NOMO-1 (cell line): ENCODE measurements around the gene C7orf25.
"Not testable (repeated sequence)": the region's sequence is repeated elsewhere in the genome, so short reads cannot be mapped to it uniquely, and the experiment has no call there.

Experiments used
- DNase-seq, 2 experiments: peaks; one replicate each; lab custom pipeline; 2025; ENCODE audit not compliant: unreplicated experiment in 2 of 2; lab: John Stamatoyannopoulos, UW

Gene C7orf25

GRCh38 chr7:42930889-42931288, 19.0 kb upstream of the C7orf25 start:
- no peak for DNase-seq

GRCh38 chr7:42929449-42929848, 17.6 kb upstream of the C7orf25 start:
- no peak for DNase-seq

GRCh38 chr7:42928754-42929153, 16.9 kb upstream of the C7orf25 start:
- DNase-seq: peak in 1 of 2 experiments; percentile 7

GRCh38 chr7:42926204-42926603, 14.3 kb upstream of the C7orf25 start:
- peak; percentile 46 to 87 for DNase-seq

- no peak for DNase-seq
Observed at GRCh38 chr7:42925630-42926029, 13.8 kb upstream of the C7orf25 start.

- DNase-seq: peak; percentile 31 to 72
Observed at GRCh38 chr7:42924223-42924838, 12.5 kb upstream of the C7orf25 start.

GRCh38 chr7:42922017-42922753, 10.3 kb upstream of the C7orf25 start:
- no peak for DNase-seq

- DNase-seq: no peak
Observed at GRCh38 chr7:42915356-42915755, 3.5 kb upstream of the C7orf25 start.

- DNase-seq: no peak
Observed at GRCh38 chr7:42914421-42915045, 2.7 kb upstream of the C7orf25 start.

- no peak for DNase-seq
Observed at GRCh38 chr7:42914009-42914408, 2.1 kb upstream of the C7orf25 start.

- DNase-seq: no peak
Observed at GRCh38 chr7:42913591-42913990, 1.7 kb upstream of the C7orf25 start.

GRCh38 chr7:42910306-42910705, 1.6 kb downstream of the C7orf25 start:
- DNase-seq: no peak

GRCh38 chr7:42907316-42907715, 4.6 kb downstream of the C7orf25 start:
- DNase-seq: no peak

- DNase-seq: no peak
Observed at GRCh38 chr7:42906181-42906580, 5.7 kb downstream of the C7orf25 start.

GRCh38 chr7:42902331-42902730, 9.5 kb downstream of the C7orf25 start:
- peak in 1 of 2 experiments; percentile 77 for DNase-seq

GRCh38 chr7:42900842-42901241, 11.0 kb downstream of the C7orf25 start:
- DNase-seq: no peak

GRCh38 chr7:42893346-42894240, 18.3 kb downstream of the C7orf25 start:
- DNase-seq: no peak

GRCh38 chr7:42886893-42887505, 24.9 kb downstream of the C7orf25 start:
- DNase-seq: peak in 1 of 2 experiments; percentile 32

- DNase-seq: peak in 1 of 2 experiments; percentile 55
Observed at GRCh38 chr7:42886129-42886528, 25.7 kb downstream of the C7orf25 start.

- DNase-seq: not testable (repeated sequence)
Observed at GRCh38 chr7:42885183-42885582, 26.7 kb downstream of the C7orf25 start.
